Measurements from ENCODE around the gene RSU1.
"Not testable (repeated sequence)": the region's sequence is repeated elsewhere in the genome, so short reads cannot be mapped to it uniquely, and the experiment has no call there.

The RSU1 gene

GRCh38 chr10:16817125-16818019 lies at the start of gene RSU1:
Gene RSU1, minus strand, starts transcription at chr10:16817424. Its CDS starts 343 bp downstream, at chr10:16817081.
- DNase-seq, result peak; percentile 100

- DNase-seq, result no peak
These were observed 49.5 kb upstream of the RSU1 start for GRCh38 chr10:16866541-16867275.

- DNase-seq, result no peak
These were observed 48.5 kb upstream of the RSU1 start for GRCh38 chr10:16865766-16866165.

GRCh38 chr10:16863766-16864165 lies 46.5 kb upstream of the RSU1 start:
- DNase-seq, result no peak

GRCh38 chr10:16857419-16857818 lies 40.2 kb upstream of the RSU1 start:
- no peak for DNase-seq

GRCh38 chr10:16856567-16856966 lies 39.3 kb upstream of the RSU1 start:
- DNase-seq, result no peak

- no peak for DNase-seq
These were observed 38.9 kb upstream of the RSU1 start for GRCh38 chr10:16856092-16856491.

GRCh38 chr10:16854623-16855022 lies 37.4 kb upstream of the RSU1 start:
- no peak for DNase-seq

GRCh38 chr10:16853809-16854208 lies 36.6 kb upstream of the RSU1 start:
- DNase-seq, result no peak

GRCh38 chr10:16853201-16853600 lies 36.0 kb upstream of the RSU1 start:
- no peak for DNase-seq

GRCh38 chr10:16852624-16853023 lies 35.4 kb upstream of the RSU1 start:
- no peak for DNase-seq

GRCh38 chr10:16848562-16849154 lies 31.4 kb upstream of the RSU1 start:
- no peak for DNase-seq

- DNase-seq, result no peak
These were observed 30.4 kb upstream of the RSU1 start for GRCh38 chr10:16847644-16848043.

- DNase-seq, result no peak
These were observed 28.0 kb upstream of the RSU1 start for GRCh38 chr10:16845248-16845647.

GRCh38 chr10:16843252-16843870 lies 26.1 kb upstream of the RSU1 start:
- peak; percentile 69 for DNase-seq

- no peak for DNase-seq
These were observed 18.0 kb upstream of the RSU1 start for GRCh38 chr10:16835228-16835627.

- DNase-seq, result no peak
These were observed 15.3 kb upstream of the RSU1 start for GRCh38 chr10:16832351-16833080.

- no peak for DNase-seq
These were observed 11.5 kb upstream of the RSU1 start for GRCh38 chr10:16828701-16829175.

GRCh38 chr10:16828114-16828568 lies 10.9 kb upstream of the RSU1 start:
- peak; percentile 62 for DNase-seq

- DNase-seq, result not testable (repeated sequence)
These were observed 10.2 kb upstream of the RSU1 start for GRCh38 chr10:16827474-16827873.

GRCh38 chr10:16822726-16823360 lies 5.6 kb upstream of the RSU1 start:
- no peak for DNase-seq

- no peak for DNase-seq
These were observed 4.8 kb upstream of the RSU1 start for GRCh38 chr10:16822027-16822426.

All from NCI-H1048 (cell line).